ENCODE results near the gene KCNE1.

KCNE1 gene

GRCh38 chr21:34535886-34536285, 23.9 kb upstream of the KCNE1 start:
- no peak for DNase-seq (ENCODE audit: low read depth in 2 of 2)

- no peak for DNase-seq (ENCODE audit: low read depth in 2 of 2)
Measured at GRCh38 chr21:34534522-34534921, 22.5 kb upstream of the KCNE1 start.

- no peak for DNase-seq (ENCODE audit: low read depth in 2 of 2)
Measured at GRCh38 chr21:34533938-34534337, 21.9 kb upstream of the KCNE1 start.

DNA sequence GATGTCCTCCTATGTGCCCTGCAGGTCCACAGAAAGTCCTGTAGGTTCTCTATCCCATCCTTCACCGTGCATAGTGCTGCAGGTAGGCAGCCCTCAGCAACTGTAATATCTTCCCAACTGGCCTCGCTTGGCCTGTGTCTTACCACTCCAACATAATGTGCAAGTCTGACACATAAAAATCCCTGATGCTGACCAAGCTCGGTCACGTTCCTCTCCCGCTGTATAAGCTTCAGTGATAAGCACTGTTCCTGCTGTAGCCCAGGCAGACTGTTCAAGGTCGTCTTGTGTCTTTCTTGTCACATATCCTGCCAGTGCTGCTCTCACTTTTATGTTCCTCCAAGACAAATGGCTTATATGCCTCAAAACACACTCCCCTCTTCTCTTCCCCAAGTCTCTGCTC, 19.4 kb upstream of the KCNE1 start:
- DNase-seq (ENCODE audit: low read depth in 2 of 2): no peak

DNA sequence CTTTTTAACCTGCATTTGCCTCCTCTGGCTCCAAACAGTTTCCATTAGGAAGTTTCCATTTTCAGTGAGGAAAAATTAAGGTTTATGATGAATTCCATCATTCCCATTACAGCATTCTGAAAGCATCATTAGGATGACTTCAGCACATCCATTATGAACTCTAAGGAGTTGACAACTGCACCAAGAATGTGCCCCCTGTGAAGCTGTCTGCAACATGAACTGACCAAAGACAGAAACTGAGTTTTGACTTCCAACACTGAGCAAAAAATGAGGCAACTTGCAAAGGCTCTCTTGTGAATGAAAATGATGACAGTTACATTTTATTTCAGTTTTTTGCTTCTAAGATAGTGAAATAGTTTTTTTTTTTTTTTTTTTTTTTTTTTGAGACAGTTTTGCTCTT, 18.3 kb upstream of the KCNE1 start:
- DNase-seq (ENCODE audit: low read depth in 2 of 2): no peak

DNA sequence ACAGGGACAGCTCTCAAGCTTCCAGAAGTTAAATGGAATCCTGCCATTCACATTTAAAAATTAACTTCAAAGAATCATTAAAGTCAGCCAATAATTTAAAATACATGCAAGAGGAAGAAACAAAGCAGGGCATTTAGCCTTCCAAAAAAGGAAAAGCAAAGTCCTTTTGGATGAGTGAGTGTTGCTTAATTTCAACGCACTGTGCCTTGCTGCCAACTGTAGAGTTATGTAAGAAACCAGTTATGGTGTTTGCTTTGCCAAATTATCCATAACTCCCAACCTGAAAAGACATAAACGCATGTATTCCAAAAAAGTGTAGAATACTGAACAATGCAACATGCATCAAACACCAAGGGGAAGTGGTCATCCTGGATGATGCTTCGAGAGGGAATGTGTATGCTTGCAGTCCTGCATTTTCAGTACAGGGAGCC, 16.1 kb upstream of the KCNE1 start:
- DNase-seq (ENCODE audit: low read depth in 2 of 2): no peak

- no peak for DNase-seq (ENCODE audit: low read depth in 2 of 2)
Measured at GRCh38 chr21:34526618-34527290, 14.7 kb upstream of the KCNE1 start.

DNA sequence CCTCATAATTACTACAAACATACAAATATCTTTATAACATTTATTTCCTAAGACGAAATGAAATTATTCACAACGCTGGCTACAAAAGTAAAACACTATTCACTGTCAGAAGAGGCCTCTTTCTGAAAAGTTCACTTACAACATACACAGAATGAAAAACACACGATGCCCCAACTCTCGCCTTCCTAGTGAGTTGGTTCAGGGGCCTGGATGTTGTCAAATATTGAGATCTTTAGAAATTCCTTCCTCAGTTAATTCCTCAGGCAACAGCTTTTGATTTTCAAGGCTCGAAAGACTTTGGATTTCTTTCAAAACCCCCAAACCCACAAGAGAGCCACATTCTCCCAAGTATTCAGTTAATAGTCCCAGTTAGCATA, 14.2 kb upstream of the KCNE1 start:
- DNase-seq (ENCODE audit: low read depth in 2 of 2): no peak

GRCh38 chr21:34524646-34525601, 12.9 kb upstream of the KCNE1 start:
- no peak for DNase-seq (ENCODE audit: low read depth in 2 of 2)

- DNase-seq (ENCODE audit: low read depth in 2 of 2): no peak
Measured at GRCh38 chr21:34523019-34523555, 11.1 kb upstream of the KCNE1 start.

GRCh38 chr21:34522284-34522683, 10.3 kb upstream of the KCNE1 start:
- DNase-seq (ENCODE audit: low read depth in 2 of 2): no peak

DNA sequence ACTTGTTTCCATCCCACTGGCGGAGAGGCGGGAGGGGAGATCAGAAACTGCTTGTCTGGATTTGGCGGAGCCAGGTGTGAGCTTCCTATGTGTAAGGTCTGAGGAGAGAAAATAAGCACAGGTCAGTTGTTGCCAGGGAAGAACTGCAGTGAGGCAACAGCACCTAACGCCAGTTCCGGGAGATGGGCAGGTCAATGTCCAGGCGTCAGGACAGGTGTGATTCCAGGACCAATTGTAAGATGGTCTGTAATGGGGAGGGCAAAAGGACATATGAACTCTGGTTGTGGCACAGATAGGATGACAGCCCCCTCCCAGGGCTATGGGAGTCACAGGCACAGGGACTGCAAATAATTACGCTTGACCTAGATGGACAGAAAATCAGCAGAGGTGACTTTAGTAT, 9.6 kb upstream of the KCNE1 start:
- no peak for DNase-seq (ENCODE audit: low read depth in 2 of 2)

DNA sequence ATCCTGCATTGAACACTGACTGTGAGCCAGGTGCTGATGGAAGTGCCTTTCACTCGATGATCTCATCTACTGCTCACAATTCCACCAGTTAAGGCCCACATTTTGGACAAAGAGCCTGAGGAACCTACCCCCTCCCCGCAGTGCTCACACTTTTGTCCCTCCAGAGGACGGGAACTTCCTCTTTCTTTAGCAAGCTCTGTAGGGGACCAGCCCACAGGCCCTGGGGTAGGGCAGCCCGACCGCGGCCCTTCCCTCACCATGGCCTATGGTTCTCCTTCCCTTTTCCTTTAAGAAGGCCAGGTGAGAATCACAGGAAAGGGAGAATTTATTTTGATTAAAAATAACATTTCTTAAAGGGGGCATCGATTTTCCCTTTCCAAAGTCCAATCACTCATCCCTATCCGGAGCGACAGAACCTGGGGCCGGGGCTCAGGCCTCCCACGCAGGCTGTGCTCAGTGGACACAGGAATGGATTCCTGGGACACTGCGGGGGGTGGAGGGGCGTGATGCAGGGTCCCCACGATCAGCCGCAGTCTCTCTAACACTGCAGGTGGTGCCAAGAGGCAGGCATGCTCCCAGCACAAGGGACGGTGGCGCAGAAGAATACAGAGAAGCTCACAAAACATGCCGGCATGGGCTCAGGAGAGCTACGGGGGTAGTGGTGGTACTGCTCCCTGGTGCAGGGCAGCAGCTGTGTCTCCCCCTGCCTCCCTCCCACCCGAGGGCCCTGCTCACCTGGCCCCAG, 8.9 kb upstream of the KCNE1 start:
- no peak for DNase-seq (ENCODE audit: low read depth in 2 of 2)

- DNase-seq (ENCODE audit: low read depth in 2 of 2): no peak
Measured at GRCh38 chr21:34520281-34520680, 8.3 kb upstream of the KCNE1 start.

DNA sequence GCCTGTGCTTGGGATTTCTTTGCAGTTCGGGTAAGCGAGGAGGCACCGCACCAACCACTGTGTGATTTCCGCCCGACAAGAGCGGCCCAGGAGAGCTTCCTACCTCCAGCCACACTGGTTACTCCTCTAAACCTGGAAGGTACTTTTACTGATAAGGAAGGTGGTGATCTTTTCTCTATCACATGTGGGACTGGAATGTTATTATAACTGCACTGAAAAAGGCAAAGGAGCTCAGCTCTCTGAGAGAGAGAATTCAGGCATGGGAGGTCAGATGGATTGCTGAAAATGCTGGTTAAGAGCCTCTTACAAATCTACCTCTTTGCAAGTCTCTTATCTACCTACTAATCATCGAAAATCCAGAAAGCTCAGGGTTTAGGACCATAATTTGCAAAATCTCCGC, 7.7 kb upstream of the KCNE1 start:
- no peak for DNase-seq (ENCODE audit: low read depth in 2 of 2)

DNA sequence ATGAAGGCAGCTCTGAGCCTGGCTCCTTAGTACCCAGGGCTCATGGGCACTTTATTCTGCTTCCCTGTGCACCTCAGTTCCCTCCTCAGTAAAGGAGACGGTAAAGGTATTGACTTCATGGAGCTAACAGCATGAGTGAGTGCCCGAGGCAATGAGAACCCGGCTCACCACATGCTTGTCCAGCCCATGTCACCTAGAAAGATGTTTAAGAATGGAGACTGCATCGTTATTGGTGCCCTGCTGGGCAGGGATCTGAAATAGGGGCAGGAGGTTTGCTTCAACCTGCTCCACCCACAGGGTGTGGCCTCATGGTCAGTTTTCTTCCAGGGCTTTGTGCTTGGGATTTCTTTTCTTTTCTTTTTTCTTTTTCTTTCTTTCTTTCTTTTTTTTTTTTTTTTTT, 7.0 kb upstream of the KCNE1 start:
- DNase-seq (ENCODE audit: low read depth in 2 of 2): no peak

DNA sequence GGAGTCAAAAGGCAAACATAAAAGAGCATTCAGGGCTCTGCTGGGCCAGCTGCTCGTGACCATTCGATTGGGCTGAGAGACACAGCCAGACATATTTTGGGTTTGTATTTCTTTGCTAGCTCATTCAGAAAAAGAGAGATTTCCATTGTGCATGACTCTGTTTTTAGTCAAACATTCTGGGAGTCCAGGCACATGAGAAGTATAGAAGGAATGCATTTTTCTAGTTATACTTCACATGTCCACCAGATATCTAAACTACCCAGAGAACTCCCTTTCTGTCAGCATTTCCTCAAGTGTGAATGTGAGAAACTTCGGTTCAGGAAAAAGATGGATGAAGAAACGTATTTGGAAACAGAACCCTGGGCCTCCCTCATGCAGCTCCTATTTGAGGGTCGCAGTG, 6.3 kb upstream of the KCNE1 start:
- DNase-seq (ENCODE audit: low read depth in 2 of 2): no peak

DNA sequence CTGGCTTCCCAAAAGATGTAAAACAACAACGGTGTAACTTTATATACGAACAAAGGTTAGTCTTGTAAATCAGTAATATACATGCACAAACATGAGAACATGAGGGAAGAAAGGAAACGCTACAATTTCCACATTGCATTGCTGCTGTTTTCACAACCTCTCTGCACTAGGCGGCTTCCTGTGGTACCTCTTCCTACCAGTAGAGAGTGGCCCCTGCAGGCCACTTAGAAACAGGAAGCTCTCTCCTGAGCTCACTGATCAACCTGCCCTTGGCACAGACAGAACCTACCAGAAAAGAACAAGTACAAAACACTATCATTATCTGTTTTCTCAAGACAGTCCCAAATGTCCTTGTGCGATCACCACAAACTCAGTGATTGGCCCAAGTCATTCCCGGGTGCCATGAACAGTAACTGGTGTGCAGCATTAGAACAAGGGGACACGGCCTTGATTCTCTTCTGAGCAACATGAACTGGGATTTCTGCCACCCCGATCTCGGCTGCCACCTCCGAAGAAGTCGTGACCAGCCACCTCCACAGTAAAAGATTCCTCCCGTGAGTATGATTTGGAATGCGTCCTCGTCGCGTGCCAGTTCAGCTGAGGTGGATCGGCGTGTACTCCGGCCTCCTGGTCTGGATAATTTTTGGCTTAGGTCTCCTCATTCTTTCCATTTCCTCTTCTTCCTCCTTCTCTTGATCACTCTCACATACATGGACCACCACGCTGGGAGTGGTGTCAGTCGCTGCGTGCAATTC, 5.7 kb upstream of the KCNE1 start:
- DNase-seq (ENCODE audit: low read depth in 2 of 2): no peak

GRCh38 chr21:34517039-34517438, 5.0 kb upstream of the KCNE1 start:
- DNase-seq (ENCODE audit: low read depth in 2 of 2): no peak

DNA sequence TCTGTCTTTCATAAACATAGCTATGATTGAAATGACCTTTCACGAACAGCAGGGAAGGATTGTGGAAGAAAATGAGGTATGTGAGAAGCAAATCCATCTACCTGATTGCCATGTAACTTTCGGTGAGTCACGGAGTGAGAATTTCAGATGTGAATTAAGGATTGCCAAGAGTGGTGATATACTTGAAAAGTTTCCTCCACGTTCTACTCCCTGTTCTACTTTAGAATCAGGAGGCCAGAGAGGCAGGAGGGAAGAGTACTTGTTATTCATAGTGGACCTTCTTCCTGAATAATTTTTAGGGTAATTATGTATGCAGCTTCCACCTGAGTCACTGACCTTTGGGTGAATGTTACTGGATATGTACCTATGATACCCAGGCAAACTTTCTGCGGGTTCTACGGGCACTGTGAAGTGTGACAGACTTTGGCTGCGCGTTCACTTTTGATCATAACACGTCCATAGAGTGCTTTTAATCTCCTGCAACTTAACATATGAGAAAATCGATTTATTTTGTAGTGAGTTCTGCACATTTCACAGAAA, 2.6 kb upstream of the KCNE1 start:
- DNase-seq (ENCODE audit: low read depth in 2 of 2): no peak

DNA sequence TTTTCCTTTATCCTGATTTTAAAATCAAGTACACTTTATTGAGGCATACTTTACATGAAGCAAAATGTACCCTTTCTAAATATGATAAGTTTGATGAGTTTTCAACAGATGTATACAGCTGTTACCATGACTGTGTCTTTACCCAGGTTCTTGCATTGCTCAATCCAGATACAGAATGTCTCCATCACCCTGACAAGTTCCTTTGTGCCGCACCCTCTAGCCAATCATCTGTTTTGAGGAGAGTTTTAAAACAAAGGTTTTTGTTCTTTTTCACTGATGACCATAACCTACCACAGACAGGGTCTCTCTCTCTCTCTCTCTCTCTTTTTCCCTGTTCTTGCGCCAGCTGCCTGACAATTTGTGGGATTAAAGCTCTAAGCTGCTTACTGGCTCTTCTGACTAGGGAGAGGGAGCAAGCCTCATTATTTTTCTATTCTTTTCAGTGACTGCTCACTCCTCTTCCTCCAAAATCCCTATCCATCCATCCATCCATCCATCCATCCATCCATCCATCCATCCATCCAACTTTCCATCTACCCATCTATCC, 1.2 kb upstream of the KCNE1 start:
- no peak for DNase-seq (ENCODE audit: low read depth in 2 of 2)

Measured in stimulated activated CD4-positive, alpha-beta T cell treated with anti-CD3 and anti-CD28 coated beads, Interleukin-1b, Interleukin-23, amount 100 ng/mL, for 1 hour (primary cell).